NCI-H82 (cell line): Measurements from ENCODE around the gene SLC39A12.

ENCODE experiments used
- DNase-seq: peaks from one replicate; lab custom pipeline; 2025; lab: John Stamatoyannopoulos, UW

SLC39A12 gene

DNA sequence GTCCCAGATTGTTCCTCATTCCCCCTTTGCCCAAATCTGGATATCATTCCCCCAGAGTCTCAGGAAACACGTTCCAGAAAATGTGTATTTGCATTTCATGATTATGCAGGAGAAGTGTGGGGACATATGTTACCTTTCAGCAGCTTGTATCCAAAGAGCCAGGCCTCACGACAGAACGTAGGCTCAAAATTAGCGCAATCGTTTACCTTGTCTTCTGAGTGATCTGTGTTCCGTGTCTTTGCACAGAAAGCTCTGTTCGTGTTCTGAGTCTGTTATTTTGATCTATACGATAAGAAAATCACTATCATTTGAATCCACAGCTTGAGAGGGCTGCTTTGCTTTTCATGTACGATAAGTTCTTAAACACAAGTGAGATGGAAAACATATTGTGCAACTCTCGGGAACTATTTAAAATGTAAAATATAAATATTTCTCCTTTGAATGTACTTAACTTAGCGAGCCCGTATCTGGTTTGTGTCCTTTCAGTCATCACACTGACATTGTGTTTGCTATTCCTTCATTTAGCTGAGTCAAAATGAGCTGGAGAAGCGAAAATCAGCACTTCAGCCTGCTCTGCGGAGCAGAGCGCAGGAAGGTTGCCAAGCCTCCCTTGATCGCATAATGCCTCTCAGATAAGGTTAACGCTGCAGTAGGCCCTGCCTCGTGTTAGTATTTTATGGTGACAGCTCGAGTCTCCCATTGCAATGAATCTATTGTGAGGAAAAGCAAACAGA, 108.3 kb downstream of the SLC39A12 start:
- no peak for DNase-seq

DNA sequence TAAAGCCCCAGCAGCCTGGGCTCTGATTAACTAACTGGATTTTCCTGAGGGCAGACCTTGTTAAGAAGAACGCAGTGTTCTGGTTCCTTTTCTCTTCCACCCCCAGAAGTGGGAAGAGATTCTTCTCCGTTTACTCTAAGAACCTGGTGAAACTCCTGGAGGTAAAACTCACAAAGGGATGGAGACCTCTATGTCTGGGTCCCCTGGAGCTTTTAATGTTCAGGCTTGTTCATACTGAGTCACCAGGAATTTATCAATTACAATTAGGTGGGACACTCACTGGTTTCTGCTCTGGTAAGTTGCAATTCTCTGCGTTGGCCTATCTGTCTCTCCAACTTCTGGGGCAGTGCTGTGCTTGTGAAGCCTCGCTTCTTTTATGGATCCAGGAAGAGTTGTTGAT, 115.2 kb downstream of the SLC39A12 start:
- no peak for DNase-seq

GRCh38 chr10:18068401-18068800, 116.7 kb downstream of the SLC39A12 start:
- DNase-seq = no peak

DNA sequence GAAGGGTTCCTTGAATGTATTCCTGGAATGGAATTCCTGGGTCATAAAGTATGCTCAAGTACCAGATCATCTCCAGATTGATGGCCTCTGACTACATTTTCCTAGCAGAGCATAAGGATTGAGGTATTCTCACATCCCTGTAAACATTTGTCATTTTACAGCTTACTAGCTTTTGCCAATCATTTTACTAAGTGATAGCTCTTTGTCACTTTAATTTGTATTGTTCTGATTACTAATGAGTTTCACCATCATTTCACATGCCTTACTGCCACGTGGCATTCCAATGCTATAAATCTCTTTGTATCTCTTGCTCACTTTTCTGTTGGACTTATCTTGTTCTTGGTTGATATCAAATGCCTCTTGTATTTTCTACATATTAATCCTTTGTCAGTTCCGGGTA, 119.9 kb downstream of the SLC39A12 start:
- no peak for DNase-seq

DNA sequence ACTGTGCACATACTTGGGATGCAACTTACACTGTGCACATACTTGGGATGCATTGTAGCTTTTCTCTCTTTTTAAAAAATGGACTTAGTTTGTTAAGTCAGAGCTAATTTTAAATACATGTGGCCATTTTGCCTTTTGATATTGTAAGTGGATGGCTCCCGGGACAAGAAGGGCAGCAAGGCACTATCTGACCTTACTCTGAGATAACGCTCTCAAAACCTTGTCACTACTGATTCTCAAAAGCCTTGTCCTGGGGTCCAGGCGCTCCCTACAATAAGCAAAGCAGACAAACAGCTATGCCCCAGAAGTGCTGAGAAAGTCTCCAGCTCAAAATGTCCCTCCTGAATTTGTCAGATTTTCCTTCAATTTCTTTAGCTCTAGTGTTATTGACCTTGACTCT, 121.6 kb downstream of the SLC39A12 start:
- no peak for DNase-seq

DNA sequence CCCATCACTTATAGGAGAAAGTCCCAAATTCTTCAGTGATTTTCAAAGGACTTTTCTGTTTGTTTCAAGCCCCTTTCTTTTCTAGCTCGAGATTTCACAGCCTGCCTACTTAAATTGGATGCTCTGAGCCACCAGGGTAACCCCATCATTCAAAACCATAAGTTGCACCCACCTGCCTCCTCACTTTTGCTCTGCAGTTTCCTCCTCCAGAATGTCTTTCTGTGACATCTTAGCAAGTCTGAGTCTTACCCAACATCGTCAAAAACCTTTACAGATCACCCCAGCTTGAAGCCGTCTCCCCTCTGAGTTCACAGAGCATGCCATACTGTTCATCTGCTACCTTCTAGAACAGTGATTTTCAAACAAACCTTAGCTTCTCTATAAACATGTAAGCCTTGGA, 124.2 kb downstream of the SLC39A12 start:
- DNase-seq = no peak

DNA sequence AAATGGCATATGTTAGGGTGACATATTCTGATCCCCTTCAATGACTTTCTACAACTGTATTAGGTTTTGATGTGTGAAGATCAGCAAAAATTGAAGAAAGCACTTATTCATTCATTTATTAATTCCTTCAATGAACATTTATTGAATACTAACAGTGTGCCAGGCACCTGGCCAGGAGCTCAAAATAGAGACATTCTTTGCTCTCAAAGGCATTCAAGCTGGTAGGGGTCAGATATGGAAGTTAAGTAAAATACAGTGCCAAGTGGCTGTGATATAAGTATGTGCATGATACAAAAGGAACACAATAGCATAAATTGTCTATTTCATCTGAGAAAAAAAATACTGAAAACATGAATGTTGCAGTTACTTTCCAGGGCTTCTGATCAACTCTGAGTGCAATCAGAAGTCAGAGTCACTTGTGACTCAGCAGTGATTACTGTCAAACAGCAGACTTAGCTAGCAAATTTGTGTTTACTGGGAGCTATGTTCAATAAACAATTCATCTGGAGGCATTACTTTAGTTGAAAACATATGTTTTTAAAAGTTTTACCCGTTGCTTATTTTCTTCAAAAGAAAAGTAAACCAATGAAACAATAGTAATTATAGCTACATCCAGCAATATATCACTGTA, 128.1 kb downstream of the SLC39A12 start:
- DNase-seq = no peak

DNA sequence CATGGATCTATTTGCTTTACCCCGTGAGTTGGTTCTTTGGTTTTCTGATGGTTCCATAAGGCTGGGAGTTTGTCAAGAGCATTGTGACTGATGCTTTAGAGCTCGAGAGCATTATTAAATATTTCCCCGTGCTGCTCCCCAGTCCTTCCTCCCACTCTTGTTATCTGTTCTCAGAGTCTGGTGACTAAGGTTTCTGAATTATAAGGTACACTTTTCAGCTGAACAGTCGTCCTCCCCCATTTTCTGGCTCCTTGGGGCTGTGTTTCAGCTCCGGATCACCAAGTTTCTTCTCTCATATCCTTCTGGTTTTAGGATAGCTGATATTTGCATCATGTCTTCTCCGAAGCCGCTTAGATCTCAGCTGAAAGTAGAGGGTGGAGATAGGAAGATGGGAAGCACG, 130.7 kb downstream of the SLC39A12 start:
- DNase-seq = no peak

- no peak for DNase-seq
These were observed 134.1 kb downstream of the SLC39A12 start for GRCh38 chr10:18085855-18086254.

DNA sequence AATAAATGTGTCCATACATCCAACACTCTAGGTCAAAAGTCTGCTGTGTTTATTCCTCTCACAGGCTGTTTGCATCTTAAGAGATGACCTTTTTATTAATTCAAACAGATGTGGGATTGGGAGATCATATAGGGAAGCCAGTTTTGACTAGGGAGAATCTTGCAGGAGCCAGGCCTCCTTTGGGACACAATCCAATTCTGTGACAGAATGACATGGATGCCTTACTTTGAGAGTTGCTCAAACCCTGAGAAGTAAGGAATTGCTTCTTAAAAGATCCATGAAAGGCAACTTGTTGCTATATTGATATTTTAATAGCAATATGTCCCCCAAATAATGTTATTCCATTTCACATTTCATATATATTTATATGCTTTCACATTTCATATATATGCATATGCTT, 135.0 kb downstream of the SLC39A12 start:
- DNase-seq = no peak

- no peak for DNase-seq
These were observed 135.6 kb downstream of the SLC39A12 start for GRCh38 chr10:18087355-18087754.
